GM12875 (cell line): ENCODE data around the gene SP3.
A peak's percentile ranks its signal among the peaks of the same experiment; 100 is the strongest.

ENCODE experiments used
- H3K4me3 ChIP-seq: one replicate; pipeline ENCODE4 v1.5.1; 2011; ENCODE audit warnings: low read depth, low read length, control low read depth
- CTCF ChIP-seq: IDR thresholded peaks from 2 replicates; pipeline ENCODE4 v1.5.1; 2011; ENCODE audit warnings: low read depth, mild to moderate bottlenecking, control low read depth, inconsistent platforms, low read length, moderate library complexity, borderline replicate concordance; ENCODE audit not compliant: insufficient read depth

Gene SP3

GRCh38 chr2:173965372-173966025, at the start of gene SP3:
Gene SP3, minus strand, starts transcription at chr2:173965373. Its CDS starts 202 bp downstream, at chr2:173965171.
- peak within 1 kb of the TSS; percentile 96 for H3K4me3 ChIP-seq
- no peak for TF ChIP-seq CTCF

- TF ChIP-seq CTCF, result no peak
- H3K4me3 ChIP-seq, result no peak overlapping the region
These were observed 49.5 kb upstream of the SP3 start for GRCh38 chr2:174014699-174015070.

- TF ChIP-seq CTCF, result no peak
- no peak overlapping the region for H3K4me3 ChIP-seq
These were observed 49.0 kb upstream of the SP3 start for GRCh38 chr2:174014011-174014698.

- H3K4me3 ChIP-seq, result no peak overlapping the region
- no peak for TF ChIP-seq CTCF
These were observed 48.2 kb upstream of the SP3 start for GRCh38 chr2:174013315-174013751.

GRCh38 chr2:174012347-174013314, 47.5 kb upstream of the SP3 start:
- no peak for TF ChIP-seq CTCF
- H3K4me3 ChIP-seq, result no peak overlapping the region

- H3K4me3 ChIP-seq, result no peak overlapping the region
- TF ChIP-seq CTCF, result no peak
These were observed 46.6 kb upstream of the SP3 start for GRCh38 chr2:174011796-174012195.
